Karpas-422 (cell line): ENCODE measurements around the gene GPSM3. TPM values are rescaled to one million over a fixed set of nuclear protein-coding genes. Genes with fewer than 3 reads are reported as not detected.
A peak's percentile ranks its signal among the peaks of the same experiment; 100 is the strongest.
"Not testable (repeated sequence)": the region's sequence is repeated elsewhere in the genome, so short reads cannot be mapped to it uniquely, and the experiment has no call there.

ENCODE experiments used
- DNase-seq: peaks from one replicate; pipeline ENCODE4 v3.0.0-alpha.2; 2015
- H2AFZ ChIP-seq: fragments of 200-600 bp; sonication (generic); 2 replicates; pipeline ENCODE4 v1.6.1; 2014; ENCODE audit warnings: antibody characterized with exemption, low read length, mixed read lengths
- H3K27ac ChIP-seq: fragments of 200-600 bp; sonication (generic); 2 replicates; pipeline ENCODE4 v1.5.1; 2014; ENCODE audit warnings: mild to moderate bottlenecking, low read length, moderate library complexity
- H3K27me3 ChIP-seq: fragments of 200-600 bp; sonication (generic); 2 replicates; pipeline ENCODE4 v1.6.1; 2014; ENCODE audit warnings: low read length, mixed read lengths
- H3K36me3 ChIP-seq: fragments of 200-600 bp; sonication (generic); 2 replicates; pipeline ENCODE4 v1.6.1; 2014; ENCODE audit warnings: low read length, mixed read lengths; ENCODE audit not compliant: insufficient read depth
- H3K4me1 ChIP-seq: fragments of 200-600 bp; sonication (generic); 2 replicates; pipeline ENCODE4 v1.6.1; 2014; ENCODE audit warnings: mild to moderate bottlenecking, low read length, mixed read lengths
- H3K4me2 ChIP-seq: fragments of 200-600 bp; sonication (generic); 2 replicates; pipeline ENCODE4 v1.6.1; 2014; ENCODE audit warnings: low read length, low read depth, mild to moderate bottlenecking; ENCODE audit not compliant: poor library complexity, severe bottlenecking
- H3K4me3 ChIP-seq: fragments of 200-600 bp; sonication (generic); 2 replicates; pipeline ENCODE4 v1.5.1; 2014; ENCODE audit warnings: mild to moderate bottlenecking, antibody characterized with exemption, low read length, mixed read lengths
- H3K79me2 ChIP-seq: fragments of 200-600 bp; sonication (generic); 2 replicates; pipeline ENCODE4 v1.6.1; 2014; ENCODE audit warnings: mild to moderate bottlenecking, low read length, mixed read lengths
- H3K9ac ChIP-seq: fragments of 200-600 bp; sonication (generic); 2 replicates; pipeline ENCODE4 v1.6.0; 2014; ENCODE audit warnings: low read length
- H3K9me2 ChIP-seq: fragments of 200-600 bp; sonication (generic), shearing (Covaris generic); replicated peaks from 2 replicates; pipeline ENCODE4 v1.6.0; 2014; ENCODE audit warnings: mild to moderate bottlenecking, low read length, moderate library complexity; ENCODE audit not compliant: insufficient read depth
- H3K9me3 ChIP-seq: fragments of 300-700, 200-600 bp; sonication (generic); 2 replicates; pipeline ENCODE4 v1.6.1; 2014; ENCODE audit warnings: low read length, mixed read lengths
- H4K20me1 ChIP-seq: fragments of 200-600 bp; sonication (generic); 2 replicates; pipeline ENCODE4 v1.6.1; 2014; ENCODE audit warnings: mild to moderate bottlenecking, antibody characterized with exemption, low read length, low read depth; ENCODE audit not compliant: insufficient read depth
- total RNA-seq: library from RNA; depleted of rRNA; stranded (reverse); fragments of >200 nt; shearing (Covaris generic); gene quantifications from 2 replicates; pipeline ENCODE4 v1.2.3, GENCODE V29; 2014; ENCODE audit warnings: low replicate concordance

Gene GPSM3
- total RNA-seq, 1 experiment from 2014 or later: 66.5 TPM

DNA sequence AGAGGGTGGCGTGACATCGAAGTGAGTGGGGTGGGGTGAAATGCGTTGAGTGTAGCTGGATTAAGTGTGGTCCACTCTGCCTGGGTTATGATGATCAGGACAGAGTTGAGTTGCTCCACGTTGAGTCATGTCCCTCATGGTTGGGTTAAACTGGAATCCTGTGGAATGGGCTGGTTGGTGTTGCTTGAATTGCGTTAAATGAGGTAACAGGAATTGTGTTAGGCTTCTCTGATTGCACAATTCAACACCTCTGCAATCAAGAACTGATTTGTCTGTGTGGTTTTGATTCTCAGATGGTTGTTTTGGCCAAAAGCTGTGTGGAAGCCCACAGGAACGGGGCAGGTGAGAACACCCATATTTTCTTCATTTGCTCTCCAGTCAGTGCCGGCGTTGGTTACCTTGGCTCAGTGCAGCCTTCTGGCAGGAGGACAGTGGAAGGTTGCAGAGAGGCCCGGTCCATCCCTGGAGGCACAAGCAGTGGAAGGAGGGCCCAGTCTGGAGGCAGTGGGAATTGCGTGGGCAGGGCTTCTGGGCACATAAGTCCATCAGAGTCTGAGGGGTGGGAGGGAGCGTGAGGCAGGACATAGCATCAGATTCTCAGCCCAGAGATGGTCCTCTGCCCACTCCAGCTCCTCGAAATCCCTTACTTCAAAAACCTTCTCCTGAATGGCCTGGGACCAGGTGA lies 19.8 kb upstream of the GPSM3 start:
- Histone ChIP-seq H3K79me2 (no peaks in the 10 kb centered on the region), H4K20me1 (no peaks in the 10 kb centered on the region), H3K36me3 (no peaks in the 10 kb centered on the region), H3K4me1 (peaks cover 11% of the 10 kb centered on the region), H3K4me3 (no peak overlapping the region), H3K27ac (no peak overlapping the region), H3K9me3 (no peaks in the 10 kb centered on the region), H3K4me2 (no peak overlapping the region), H3K9ac (no peak overlapping the region), H3K27me3 (no peaks in the 10 kb centered on the region), H3K9me2 (no peaks in the 10 kb centered on the region), H2AFZ (no peak overlapping the region)
- peak; percentile 30 for DNase-seq

DNA sequence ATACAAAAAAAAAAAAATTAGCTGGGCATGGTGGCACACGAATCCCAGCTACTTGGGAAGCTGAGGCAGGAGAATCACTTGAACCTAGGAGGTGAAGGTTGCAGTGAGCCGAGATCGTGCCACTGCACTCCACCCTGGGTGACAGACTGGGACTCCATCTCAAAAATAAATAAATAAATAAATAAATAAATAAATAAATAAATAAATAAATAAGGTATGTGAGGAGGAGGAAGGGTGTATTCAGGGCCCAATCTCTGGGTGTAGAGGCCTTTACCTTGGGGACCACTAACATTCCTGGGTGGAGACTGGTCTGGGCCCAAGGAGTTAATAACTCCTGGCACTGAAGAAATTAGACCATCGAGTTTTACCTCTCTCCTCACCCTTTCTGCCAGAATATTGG lies 19.0 kb upstream of the GPSM3 start:
- H2AFZ ChIP-seq, H3K9me2 ChIP-seq, H3K36me3 ChIP-seq, DNase-seq, H3K4me2 ChIP-seq, H3K79me2 ChIP-seq, H3K9me3 ChIP-seq, H4K20me1 ChIP-seq, H3K27me3 ChIP-seq, H3K27ac ChIP-seq, H3K9ac ChIP-seq, H3K4me3 ChIP-seq: not testable (repeated sequence)
- H3K4me1 ChIP-seq: peaks cover 11% of the 10 kb centered on the region

DNA sequence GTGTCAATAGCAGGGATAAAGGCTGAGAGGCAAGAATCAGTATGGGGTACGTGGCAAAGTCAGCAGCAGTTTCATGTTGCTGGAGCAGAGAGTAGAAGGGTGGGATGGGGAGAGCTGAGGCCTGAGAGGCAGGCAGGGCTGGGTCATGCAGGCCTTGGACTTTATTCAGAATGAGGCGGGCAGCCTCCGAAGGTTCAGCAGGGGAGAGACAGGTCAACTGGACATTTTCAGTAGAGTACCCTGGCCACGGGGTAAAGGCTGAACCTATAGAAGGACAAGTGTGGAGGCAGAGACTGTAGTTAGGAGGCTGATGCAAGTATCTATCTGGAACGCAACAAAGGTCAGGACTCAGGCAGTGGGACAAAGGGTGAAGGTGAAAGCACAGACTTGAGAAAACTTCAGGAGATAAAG lies 17.8 kb upstream of the GPSM3 start:
- Histone ChIP-seq H3K4me1 (peaks cover 11% of the 10 kb centered on the region), H3K9me3 (no peaks in the 10 kb centered on the region), H3K4me3 (no peak overlapping the region), H3K9ac (no peak overlapping the region), H3K4me2 (no peak overlapping the region), H3K27ac (no peak overlapping the region), H3K79me2 (no peaks in the 10 kb centered on the region), H3K27me3 (no peaks in the 10 kb centered on the region), H2AFZ (no peak overlapping the region), H3K9me2 (no peaks in the 10 kb centered on the region), H4K20me1 (no peaks in the 10 kb centered on the region), H3K36me3 (no peaks in the 10 kb centered on the region)
- no peak for DNase-seq

DNA sequence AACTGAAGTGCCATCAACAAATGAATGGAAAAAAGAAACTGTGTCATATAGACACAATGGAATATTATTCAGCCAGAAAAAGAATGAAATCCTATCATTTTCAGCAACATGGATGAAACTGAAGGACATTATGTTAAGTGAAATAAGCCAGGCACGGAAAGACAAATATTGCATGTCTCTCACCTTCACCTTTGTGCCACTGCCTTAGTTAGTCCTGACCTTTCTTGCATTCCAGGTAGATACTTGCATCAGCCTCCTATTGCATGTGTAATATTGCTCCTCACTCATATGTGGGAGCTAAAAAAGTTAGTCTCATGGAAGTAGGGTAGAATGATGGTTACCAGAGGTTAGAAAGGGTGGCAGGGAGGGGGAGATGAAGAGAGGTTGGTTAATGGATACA lies 16.6 kb upstream of the GPSM3 start:
- Histone ChIP-seq H3K27me3 (no peaks in the 10 kb centered on the region), H3K79me2 (no peaks in the 10 kb centered on the region), H3K4me1 (peaks cover 11% of the 10 kb centered on the region), H3K4me3 (no peak overlapping the region), H3K9ac (no peak overlapping the region), H3K27ac (no peak overlapping the region), H4K20me1 (no peaks in the 10 kb centered on the region), H3K9me2 (no peaks in the 10 kb centered on the region), H3K36me3 (no peaks in the 10 kb centered on the region), H2AFZ (no peak overlapping the region), H3K4me2 (no peak overlapping the region), H3K9me3 (no peaks in the 10 kb centered on the region)
- no peak for DNase-seq

DNA sequence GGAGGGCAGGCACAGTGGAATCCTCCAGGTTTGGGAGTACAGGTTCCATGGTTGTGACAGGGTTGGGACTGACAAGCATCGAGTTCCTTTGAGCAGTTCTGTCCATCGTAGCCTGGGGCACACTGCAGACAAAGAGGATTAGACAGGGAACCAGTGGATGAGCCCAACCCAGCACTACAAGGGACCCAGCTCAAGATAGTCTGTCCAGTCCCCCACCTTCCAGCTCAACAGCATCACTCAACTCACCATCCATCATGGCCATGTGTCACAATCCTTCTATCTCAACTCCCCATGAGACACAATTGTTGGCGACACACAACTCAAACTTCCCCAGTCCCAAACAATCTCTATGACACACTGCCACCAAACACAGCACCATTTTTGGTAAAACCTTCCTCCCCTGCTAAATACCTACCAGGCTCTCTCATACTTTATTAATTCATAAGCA lies 11.8 kb upstream of the GPSM3 start:
- H3K4me2 ChIP-seq: no peak overlapping the region
- no peaks in the 10 kb centered on the region for H3K9me2 ChIP-seq
- peak; percentile 28 for DNase-seq
- H3K9ac ChIP-seq: no peak overlapping the region
- H3K27me3 ChIP-seq: no peaks in the 10 kb centered on the region
- no peak overlapping the region for H2AFZ ChIP-seq
- no peaks in the 10 kb centered on the region for H3K79me2 ChIP-seq
- no peak overlapping the region for H3K4me3 ChIP-seq
- no peaks in the 10 kb centered on the region for H4K20me1 ChIP-seq
- no peaks in the 10 kb centered on the region for H3K9me3 ChIP-seq
- peaks cover 11% of the 10 kb centered on the region for H3K4me1 ChIP-seq
- H3K36me3 ChIP-seq: no peaks in the 10 kb centered on the region
- no peak overlapping the region for H3K27ac ChIP-seq

DNA sequence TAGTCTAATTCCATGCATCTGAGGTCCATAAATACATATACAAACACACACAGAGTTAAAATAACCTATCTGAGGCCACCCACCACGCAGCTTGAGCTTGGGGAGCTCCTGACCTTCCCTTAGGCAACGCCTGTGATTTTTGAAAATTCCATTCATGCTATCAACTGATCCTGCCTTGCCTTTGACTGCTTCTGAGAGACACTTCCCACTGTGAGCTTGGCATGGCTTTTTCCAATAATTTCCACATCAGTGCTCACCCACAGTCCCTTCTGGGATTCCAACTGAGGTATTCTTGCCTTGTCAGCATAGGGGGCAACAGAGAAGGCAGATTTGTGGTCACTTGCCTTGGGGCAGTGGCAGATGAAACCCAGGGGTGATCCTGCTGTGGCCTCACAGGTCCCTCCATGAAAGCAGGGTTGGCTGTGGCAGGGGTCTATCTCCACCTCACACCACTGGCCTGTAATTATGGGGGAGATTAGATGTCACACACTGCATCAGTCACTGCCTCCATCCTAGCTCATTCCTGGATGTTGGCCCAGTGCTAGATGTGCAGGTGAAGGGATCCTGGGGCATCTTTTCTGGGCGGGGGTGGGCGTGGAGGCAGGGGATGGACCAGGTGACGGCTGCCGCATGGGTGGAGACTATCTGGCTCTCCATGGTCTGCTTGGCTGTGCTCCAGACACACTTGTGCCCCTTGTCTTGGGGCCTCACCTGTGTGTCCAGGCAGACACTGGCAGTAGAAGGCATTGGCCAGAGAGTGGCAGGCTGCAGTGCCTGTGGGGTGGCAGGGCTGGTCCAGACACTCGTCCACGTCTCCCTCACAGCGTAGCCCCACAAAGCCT lies 11.2 kb upstream of the GPSM3 start:
- H3K27me3 ChIP-seq: no peaks in the 10 kb centered on the region
- no peak overlapping the region for H3K9ac ChIP-seq
- H3K9me3 ChIP-seq: no peaks in the 10 kb centered on the region
- H3K79me2 ChIP-seq: no peaks in the 10 kb centered on the region
- DNase-seq: no peak
- H3K4me1 ChIP-seq: peaks cover 11% of the 10 kb centered on the region
- no peak overlapping the region for H3K4me3 ChIP-seq
- H2AFZ ChIP-seq: no peak overlapping the region
- no peaks in the 10 kb centered on the region for H4K20me1 ChIP-seq
- no peaks in the 10 kb centered on the region for H3K9me2 ChIP-seq
- H3K27ac ChIP-seq: no peak overlapping the region
- no peak overlapping the region for H3K4me2 ChIP-seq
- no peaks in the 10 kb centered on the region for H3K36me3 ChIP-seq

DNA sequence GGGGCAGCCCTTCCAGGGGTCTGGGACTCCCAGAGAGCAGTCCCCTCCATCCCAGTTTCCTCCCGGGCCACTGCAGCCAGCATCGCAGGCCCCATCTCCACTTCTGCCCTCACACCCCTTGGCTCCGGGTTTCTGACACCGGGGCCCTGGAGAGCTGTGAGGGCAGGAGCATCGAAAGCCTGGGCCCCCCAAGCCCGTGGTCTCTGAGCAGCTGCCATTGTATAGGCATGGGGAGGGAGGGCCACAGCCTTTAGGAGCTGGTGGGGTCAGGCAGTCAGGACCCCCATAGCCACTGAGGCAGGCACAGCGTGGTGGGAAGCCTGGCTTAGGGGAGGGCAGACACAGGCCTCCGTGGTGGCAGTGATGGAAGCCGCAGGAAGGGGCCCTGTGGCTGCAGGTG lies 9.7 kb upstream of the GPSM3 start:
- H3K79me2 ChIP-seq: no peaks in the 10 kb centered on the region

DNA sequence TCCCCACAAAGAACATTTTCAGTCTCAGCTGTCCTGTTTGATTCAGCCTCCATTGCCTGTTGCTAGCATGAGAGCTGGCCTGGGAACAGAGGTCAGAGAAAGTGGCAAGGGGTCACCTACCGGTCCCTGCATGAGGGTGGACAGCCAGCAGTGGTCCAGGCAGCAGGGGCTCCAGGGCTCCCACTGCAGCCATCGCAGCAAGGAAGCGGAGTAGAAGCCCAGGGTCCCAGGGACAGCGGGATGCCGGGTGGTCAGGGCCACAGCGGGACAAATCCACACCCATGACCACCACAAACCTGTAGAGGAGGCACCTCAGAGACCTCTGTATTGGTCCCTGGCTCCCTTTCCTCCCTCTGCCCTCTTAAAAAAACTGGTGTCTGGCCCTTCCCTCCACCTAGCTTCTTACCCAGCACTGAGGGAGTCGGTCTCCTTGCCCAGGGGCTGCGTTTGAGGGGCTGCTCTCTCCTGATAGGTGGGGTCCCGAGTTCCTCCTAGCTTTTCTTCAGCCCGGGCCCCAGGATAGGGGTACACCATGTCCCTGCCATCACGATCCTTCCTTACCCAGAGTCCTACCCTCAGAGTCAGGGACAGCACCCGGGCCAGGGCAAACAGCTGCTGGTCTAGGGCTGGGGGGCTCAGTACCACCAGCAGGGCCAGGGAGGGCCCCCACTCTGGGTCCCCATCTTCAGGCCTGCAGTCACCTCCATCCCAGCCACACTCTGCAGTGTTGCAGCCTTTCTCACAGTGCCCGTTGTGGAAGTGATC lies 8.4 kb upstream of the GPSM3 start:
- no peak overlapping the region for H3K4me3 ChIP-seq
- peak; percentile 29 for DNase-seq
- H3K9ac ChIP-seq: no peak overlapping the region
- no peaks in the 10 kb centered on the region for H3K27me3 ChIP-seq
- H4K20me1 ChIP-seq: no peaks in the 10 kb centered on the region
- H3K9me2 ChIP-seq: no peaks in the 10 kb centered on the region
- no peaks in the 10 kb centered on the region for H3K79me2 ChIP-seq
- H3K4me2 ChIP-seq: no peak overlapping the region
- no peaks in the 10 kb centered on the region for H3K36me3 ChIP-seq
- no peaks in the 10 kb centered on the region for H3K9me3 ChIP-seq
- no peak overlapping the region for H3K27ac ChIP-seq
- no peak overlapping the region for H2AFZ ChIP-seq
- H3K4me1 ChIP-seq: peaks cover 18% of the 10 kb centered on the region

More for the DNA sequence above, 9.7 kb upstream of the GPSM3 start:
- H3K9me2 ChIP-seq: no peaks in the 10 kb centered on the region
- H3K27me3 ChIP-seq: no peaks in the 10 kb centered on the region
- no peaks in the 10 kb centered on the region for H3K9me3 ChIP-seq
- H3K4me3 ChIP-seq: no peak overlapping the region
- no peaks in the 10 kb centered on the region for H4K20me1 ChIP-seq
- no peaks in the 10 kb centered on the region for H3K36me3 ChIP-seq
- H2AFZ ChIP-seq: no peak overlapping the region
- H3K4me1 ChIP-seq: peaks cover 7% of the 10 kb centered on the region
- H3K4me2 ChIP-seq: no peak overlapping the region
- H3K27ac ChIP-seq: no peak overlapping the region
- peak; percentile 2 for DNase-seq
- H3K9ac ChIP-seq: no peak overlapping the region
